Left ventricle myocardium superior (tissue), 1 donor: ENCODE results near the gene CPAMD8. TPM values are rescaled to one million over a fixed set of nuclear protein-coding genes. Genes with fewer than 3 reads are reported as not detected.
"Not testable (repeated sequence)": the region's sequence is repeated elsewhere in the genome, so short reads cannot be mapped to it uniquely, and the experiment has no call there.

Experiments used
- ATAC-seq: fragments of 200-7000 bp; cut with Tn5 transposase; one replicate; pipeline ENCODE4 v1.9.1; 2020; ENCODE audit warnings: mild to moderate bottlenecking, moderate library complexity
- DNase-seq: peaks from one replicate; pipeline ENCODE4 v3.0.0-alpha.2; 2020
- intact Hi-C: fragments of 100-400 bp; cut with micrococcal nuclease; formaldehyde crosslinking; loops from one replicate; pipeline ENCODE4 v1.11.0; 2022
- total RNA-seq: library from RNA; stranded (reverse); fragmentation: NEBNext Ultra II Directional; extraction: Animal tissue kit (Norgen Biotek cat#: 25700); gene quantifications from one replicate; pipeline ENCODE4 v1.2.1, GENCODE V29; 2021
- donor health status: DM: no; HTN: yes; CAD: no; lungs with severe emphysema.

CPAMD8 gene
- total RNA-seq, 1 donor from 2014 or later = 12.5 TPM

DNA sequence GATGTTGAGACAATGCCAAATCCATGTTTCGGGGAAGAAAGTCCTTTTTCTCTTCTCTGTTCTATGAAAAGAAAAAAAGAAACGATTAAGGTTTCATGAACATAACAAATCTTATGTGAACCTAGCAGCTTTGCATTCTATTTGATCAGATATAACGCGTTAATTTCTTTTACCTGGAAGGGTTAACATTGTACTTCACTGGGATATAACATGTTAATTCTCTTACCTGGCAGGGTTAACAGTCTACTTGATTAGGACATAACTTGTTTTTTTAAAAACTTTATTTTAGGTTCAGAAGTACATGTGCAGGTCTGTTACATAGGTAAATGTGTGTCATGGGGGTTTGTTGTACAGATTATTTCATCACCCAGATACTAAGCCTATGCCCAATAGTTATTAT, 68.8 kb downstream of the CPAMD8 start:
- DNase-seq (no peak), ATAC-seq (no peak)
- intact Hi-C loops = no loop called here

- DNase-seq = no peak
- intact Hi-C loops = no loop called here
- ATAC-seq = peak; percentile 85
Measured at GRCh38 chr19:16957151-16957701, 69.4 kb downstream of the CPAMD8 start.

GRCh38 chr19:16955161-16955560, 71.4 kb downstream of the CPAMD8 start:
- no peak for DNase-seq
- ATAC-seq = no peak
- intact Hi-C loops = no loop called here

- no peak for DNase-seq
- intact Hi-C loops = no loop called here
- ATAC-seq = no peak
Measured at GRCh38 chr19:16952046-16952445, 74.6 kb downstream of the CPAMD8 start.

DNA sequence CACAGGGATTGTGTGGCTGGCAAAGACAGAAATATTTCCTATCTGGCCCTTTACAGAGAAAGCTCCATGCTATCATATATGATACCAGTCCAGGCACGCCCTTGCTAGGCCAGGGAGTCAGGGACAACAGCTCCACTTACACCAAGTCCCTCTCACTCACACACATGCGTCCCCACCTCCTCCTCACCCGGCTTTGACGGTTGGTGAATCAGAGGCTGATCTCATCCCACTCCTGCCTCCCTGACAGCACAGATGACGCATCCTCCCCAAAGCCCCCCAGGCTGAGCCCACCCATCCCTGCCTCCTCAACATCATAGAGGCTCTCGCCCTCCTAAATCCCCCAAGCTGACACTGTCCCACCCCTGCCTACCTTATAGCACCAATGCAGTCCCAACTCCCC, 75.1 kb downstream of the CPAMD8 start:
- intact Hi-C loops = no loop called here
- no peak for DNase-seq
- no peak for ATAC-seq

DNA sequence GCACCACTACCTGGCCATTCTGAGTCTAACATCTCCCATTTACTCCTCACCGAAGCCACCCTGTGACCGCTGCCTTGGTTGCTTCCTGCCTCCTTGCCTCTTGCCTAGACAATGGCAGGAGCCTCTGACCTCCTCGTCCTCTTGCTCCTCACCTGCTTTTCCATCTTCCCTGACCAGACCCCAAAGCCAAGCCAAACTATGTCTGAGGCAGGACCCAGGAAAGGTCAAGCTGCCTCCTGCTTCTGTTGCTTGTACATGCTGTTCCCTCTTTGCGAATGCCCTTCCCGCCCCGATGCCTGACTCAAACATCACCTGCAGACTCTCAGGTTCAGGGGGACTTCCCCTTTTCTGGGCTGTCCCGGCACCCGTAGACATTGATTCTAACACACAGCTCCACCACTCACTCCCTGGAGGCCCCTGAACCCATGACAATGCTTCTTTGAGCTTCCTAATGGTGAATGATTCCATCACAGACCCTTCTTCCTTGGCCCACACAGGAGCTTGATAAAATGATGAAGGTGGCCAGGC, 77.0 kb downstream of the CPAMD8 start:
- ATAC-seq (no peak), DNase-seq (no peak)
- intact Hi-C loops = no loop called here

DNA sequence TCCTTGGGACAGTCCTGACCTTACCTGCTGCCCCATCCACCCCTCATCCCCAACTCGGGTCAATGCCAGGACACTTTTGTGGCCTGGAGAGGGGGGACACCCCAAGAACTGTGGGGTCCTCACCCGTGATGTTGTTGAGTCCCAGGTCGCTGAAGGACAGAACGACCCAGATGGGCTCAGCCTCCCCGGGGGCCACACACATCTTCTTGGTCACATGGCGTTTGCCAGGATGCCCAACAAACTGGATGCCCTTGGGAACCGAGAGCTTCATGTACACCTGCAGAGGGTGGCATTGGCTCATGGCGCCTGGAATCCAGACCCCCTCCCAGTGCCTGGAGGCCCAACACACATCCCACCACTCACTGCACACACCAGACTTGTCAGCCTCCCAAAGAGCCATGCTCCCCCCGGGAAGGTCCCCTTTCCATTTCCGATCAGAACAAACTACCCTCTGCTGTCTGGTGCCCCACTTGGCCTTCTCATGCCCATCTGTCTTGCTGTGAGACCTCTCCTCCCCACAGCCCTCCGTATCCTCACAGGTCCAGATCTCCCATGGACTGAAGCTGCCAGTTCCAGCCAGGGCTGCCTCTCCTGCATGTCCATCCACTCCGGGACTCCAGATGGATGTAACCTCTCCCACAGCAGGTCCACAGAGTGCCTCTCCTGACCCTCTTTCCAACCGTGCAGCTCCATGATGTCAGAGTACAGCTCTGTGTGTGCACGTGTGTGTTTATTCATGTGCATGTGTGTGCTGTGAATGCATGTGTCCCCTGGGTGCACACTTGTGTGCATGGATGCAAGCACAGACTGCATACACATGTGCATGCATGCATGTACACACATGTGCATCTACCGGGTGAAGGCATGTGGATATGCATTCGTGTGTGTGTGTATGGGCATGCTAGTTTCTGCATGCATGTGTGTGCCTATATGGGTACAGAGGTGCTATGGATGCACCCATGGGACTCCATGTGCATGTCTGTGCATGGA, 79.4 kb downstream of the CPAMD8 start:
- no peak for DNase-seq
- intact Hi-C loops = no loop called here
- ATAC-seq = no peak

GRCh38 chr19:16945762-16946465, 80.7 kb downstream of the CPAMD8 start:
- intact Hi-C loops = no loop called here
- DNase-seq (no peak), ATAC-seq (no peak)

DNA sequence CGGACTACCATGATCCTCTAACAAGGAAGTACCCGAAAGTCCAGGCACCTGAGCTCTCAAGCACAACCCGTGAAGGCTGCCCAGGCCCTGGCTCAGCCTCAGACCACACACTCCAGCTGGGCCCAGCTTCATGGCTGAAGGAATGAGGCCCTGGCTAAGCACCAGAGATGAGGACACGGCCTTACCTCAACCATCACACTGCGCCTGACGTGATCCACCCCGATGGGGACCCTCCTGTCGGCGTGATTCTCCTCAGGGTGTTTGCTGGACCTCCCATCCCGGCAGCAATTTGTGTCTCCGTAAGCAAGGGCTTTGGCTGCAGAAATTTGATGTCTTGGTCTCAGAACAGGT, 81.3 kb downstream of the CPAMD8 start:
- intact Hi-C loops = no loop called here
- DNase-seq (no peak), ATAC-seq (peak; percentile 55)

GRCh38 chr19:16944626-16945363, 81.8 kb downstream of the CPAMD8 start:
- DNase-seq (no peak), ATAC-seq (peak; percentile 77)
- intact Hi-C loops = no loop called here

GRCh38 chr19:16943942-16944625, 82.5 kb downstream of the CPAMD8 start:
- DNase-seq (no peak), ATAC-seq (no peak)
- intact Hi-C loops = no loop called here

GRCh38 chr19:16943090-16943489, 83.5 kb downstream of the CPAMD8 start:
- DNase-seq, intact Hi-C loops, ATAC-seq: not testable (repeated sequence)

GRCh38 chr19:16942583-16942982, 84.0 kb downstream of the CPAMD8 start:
- intact Hi-C loops = no loop called here
- DNase-seq (no peak), ATAC-seq (no peak)

- intact Hi-C loops = no loop called here
- ATAC-seq (no peak), DNase-seq (no peak)
Measured at GRCh38 chr19:16940626-16941025, 86.0 kb downstream of the CPAMD8 start.

- intact Hi-C loops, ATAC-seq, DNase-seq: not testable (repeated sequence)
Measured at GRCh38 chr19:16940063-16940462, 86.5 kb downstream of the CPAMD8 start.

GRCh38 chr19:16938211-16938610, 88.4 kb downstream of the CPAMD8 start:
- no peak for ATAC-seq
- intact Hi-C loops = no loop called here

GRCh38 chr19:16937796-16938195, 88.8 kb downstream of the CPAMD8 start:
- ATAC-seq, DNase-seq, intact Hi-C loops: not testable (repeated sequence)

More at GRCh38 chr19:16938211-16938610, 88.4 kb downstream of the CPAMD8 start:
- no peak for DNase-seq

GRCh38 chr19:16936901-16937300, 89.7 kb downstream of the CPAMD8 start:
- intact Hi-C loops = no loop called here
- no peak for DNase-seq

DNA sequence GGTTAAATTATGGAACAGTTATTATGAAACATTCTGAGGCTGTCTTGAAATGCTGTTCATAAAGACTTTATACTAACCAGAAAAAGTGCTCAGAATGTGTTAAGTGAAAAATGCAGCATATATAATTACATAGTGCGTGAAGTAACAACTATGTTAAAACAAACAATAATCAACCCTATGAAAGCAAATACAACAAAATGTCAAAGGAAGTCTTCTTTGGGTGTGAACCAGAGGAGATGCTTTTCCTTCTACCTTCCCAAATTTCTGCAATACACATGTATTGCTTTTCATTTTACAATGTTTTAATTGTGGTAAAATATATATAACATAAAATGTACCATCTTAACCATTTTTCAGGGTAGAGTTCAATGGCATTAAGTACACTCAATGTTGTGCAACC, 92.1 kb downstream of the CPAMD8 start:
- ATAC-seq = no peak
- DNase-seq = no peak

More at GRCh38 chr19:16936901-16937300, 89.7 kb downstream of the CPAMD8 start:
- ATAC-seq = no peak

More for the DNA sequence above, 92.1 kb downstream of the CPAMD8 start:
- intact Hi-C loops = no loop called here
